IPS-18a (cell line): Measurements from ENCODE around the gene CLMP.
"Not testable (repeated sequence)": the region's sequence is repeated elsewhere in the genome, so short reads cannot be mapped to it uniquely, and the experiment has no call there.

Experiments used
- H3K27ac ChIP-seq: one replicate; pipeline ENCODE4 v1.5.1; 2013; ENCODE audit warnings: low read length
- H3K27me3 ChIP-seq: one replicate; pipeline ENCODE4 v1.6.1; 2013; ENCODE audit warnings: mild to moderate bottlenecking, low read length; ENCODE audit not compliant: control insufficient read depth, insufficient read depth
- H3K36me3 ChIP-seq: one replicate; pipeline ENCODE4 v1.6.1; 2013; ENCODE audit warnings: low read depth, low read length; ENCODE audit not compliant: control insufficient read depth
- H3K4me1 ChIP-seq: one replicate; pipeline ENCODE4 v1.6.1; 2013; ENCODE audit warnings: low read depth, low read length; ENCODE audit not compliant: control insufficient read depth
- H3K4me3 ChIP-seq: one replicate; pipeline ENCODE4 v1.5.1; 2013; ENCODE audit warnings: low read length
- H3K9ac ChIP-seq: one replicate; pipeline ENCODE4 v1.6.1; 2013; ENCODE audit warnings: mild to moderate bottlenecking, low read length, moderate library complexity
- H3K9me3 ChIP-seq: one replicate; pipeline ENCODE4 v1.6.1; 2013; ENCODE audit warnings: low read depth, low read length; ENCODE audit not compliant: control insufficient read depth

CLMP gene

GRCh38 chr11:123161376-123162030 lies 33.5 kb downstream of the CLMP start:
- no peak overlapping the region for H3K4me3 ChIP-seq
- peaks cover 4% of the 10 kb centered on the region for H3K4me1 ChIP-seq
- no peaks in the 10 kb centered on the region for H3K9me3 ChIP-seq
- H3K9ac ChIP-seq = no peak overlapping the region
- H3K27ac ChIP-seq = no peak overlapping the region
- no peaks in the 10 kb centered on the region for H3K27me3 ChIP-seq
- no peaks in the 10 kb centered on the region for H3K36me3 ChIP-seq

- Histone ChIP-seq H3K36me3 (no peaks in the 10 kb centered on the region), H3K27me3 (no peaks in the 10 kb centered on the region), H3K4me1 (peaks cover 3% of the 10 kb centered on the region)
Observed at GRCh38 chr11:123159183-123159857, 35.7 kb downstream of the CLMP start.

GRCh38 chr11:123158033-123159003 lies 36.7 kb downstream of the CLMP start:
- Histone ChIP-seq H3K27me3 (no peaks in the 10 kb centered on the region), H3K4me1 (peaks cover 3% of the 10 kb centered on the region), H3K9ac (no peak overlapping the region), H3K4me3 (no peak overlapping the region), H3K27ac (no peak overlapping the region), H3K9me3 (no peaks in the 10 kb centered on the region), H3K36me3 (no peaks in the 10 kb centered on the region)

More at GRCh38 chr11:123159183-123159857, 35.7 kb downstream of the CLMP start:
- Histone ChIP-seq H3K27ac (no peak overlapping the region), H3K9ac (no peak overlapping the region), H3K4me3 (no peak overlapping the region), H3K9me3 (no peaks in the 10 kb centered on the region)

GRCh38 chr11:123152951-123153350 lies 42.1 kb downstream of the CLMP start:
- Histone ChIP-seq H3K4me1 (peaks cover 3% of the 10 kb centered on the region), H3K36me3 (no peaks in the 10 kb centered on the region), H3K27me3 (no peaks in the 10 kb centered on the region), H3K27ac (no peak overlapping the region), H3K9ac (no peak overlapping the region), H3K9me3 (no peaks in the 10 kb centered on the region), H3K4me3 (no peak overlapping the region)

GRCh38 chr11:123152346-123152745 lies 42.7 kb downstream of the CLMP start:
- not testable (repeated sequence) for H3K9ac ChIP-seq, H3K27ac ChIP-seq, H3K36me3 ChIP-seq, H3K4me3 ChIP-seq, H3K9me3 ChIP-seq, H3K4me1 ChIP-seq, H3K27me3 ChIP-seq

- no peaks in the 10 kb centered on the region for H3K9me3 ChIP-seq
- peaks cover 3% of the 10 kb centered on the region for H3K4me1 ChIP-seq
- H3K9ac ChIP-seq = no peak overlapping the region
- no peak overlapping the region for H3K4me3 ChIP-seq
- no peaks in the 10 kb centered on the region for H3K27me3 ChIP-seq
- H3K36me3 ChIP-seq = no peaks in the 10 kb centered on the region
- no peak overlapping the region for H3K27ac ChIP-seq
Observed at GRCh38 chr11:123151796-123152195, 43.3 kb downstream of the CLMP start.

- peaks cover 3% of the 10 kb centered on the region for H3K4me1 ChIP-seq
- H3K27me3 ChIP-seq = no peaks in the 10 kb centered on the region
- no peak overlapping the region for H3K27ac ChIP-seq
- no peak overlapping the region for H3K4me3 ChIP-seq
- no peak overlapping the region for H3K9ac ChIP-seq
- no peaks in the 10 kb centered on the region for H3K9me3 ChIP-seq
- no peaks in the 10 kb centered on the region for H3K36me3 ChIP-seq
Observed at GRCh38 chr11:123151366-123151765, 43.7 kb downstream of the CLMP start.

- Histone ChIP-seq H3K4me3 (no peak overlapping the region), H3K9ac (no peak overlapping the region), H3K9me3 (no peaks in the 10 kb centered on the region), H3K27ac (no peak overlapping the region), H3K27me3 (no peaks in the 10 kb centered on the region), H3K36me3 (no peaks in the 10 kb centered on the region), H3K4me1 (peaks cover 3% of the 10 kb centered on the region)
Observed at GRCh38 chr11:123150882-123151281, 44.2 kb downstream of the CLMP start.

GRCh38 chr11:123148965-123149364 lies 46.1 kb downstream of the CLMP start:
- no peaks in the 10 kb centered on the region for H3K27me3 ChIP-seq
- peaks cover 7% of the 10 kb centered on the region for H3K4me1 ChIP-seq
- no peaks in the 10 kb centered on the region for H3K36me3 ChIP-seq
- H3K9me3 ChIP-seq = no peaks in the 10 kb centered on the region
- no peak overlapping the region for H3K9ac ChIP-seq
- no peak overlapping the region for H3K27ac ChIP-seq
- H3K4me3 ChIP-seq = no peak overlapping the region

GRCh38 chr11:123145661-123146060 lies 49.4 kb downstream of the CLMP start:
- Histone ChIP-seq H3K27me3 (no peaks in the 10 kb centered on the region), H3K4me1 (peaks cover 8% of the 10 kb centered on the region), H3K9ac (no peak overlapping the region), H3K4me3 (no peak overlapping the region), H3K36me3 (no peaks in the 10 kb centered on the region), H3K27ac (no peak overlapping the region), H3K9me3 (no peaks in the 10 kb centered on the region)

GRCh38 chr11:123145220-123145619 lies 49.8 kb downstream of the CLMP start:
- H3K27me3 ChIP-seq = no peaks in the 10 kb centered on the region
- no peaks in the 10 kb centered on the region for H3K9me3 ChIP-seq
- no peak overlapping the region for H3K9ac ChIP-seq
- no peak overlapping the region for H3K27ac ChIP-seq
- peaks cover 11% of the 10 kb centered on the region for H3K4me1 ChIP-seq
- H3K4me3 ChIP-seq = no peak overlapping the region
- H3K36me3 ChIP-seq = no peaks in the 10 kb centered on the region
